Astrocyte (in vitro differentiated cells and primary cell): ENCODE measurements around the gene PTPN4. TPM values are rescaled to one million over a fixed set of nuclear protein-coding genes. Genes with fewer than 3 reads are reported as not detected.

Experiments
- DNase-seq: peaks from one replicate; pipeline ENCODE4 v3.0.0-alpha.2; 2010; ENCODE audit warnings: low read depth
- FAIRE-seq: peaks from 2 replicates; lab custom pipeline; 2011; peaks lifted over from hg19 to GRCh38; lab: Jason Lieb, UNC
- H2AFZ ChIP-seq: 2 replicates; pipeline ENCODE4 v1.6.0; 2012; ENCODE audit warnings: low read depth, low read length, inconsistent platforms
- H3K27ac ChIP-seq: 2 replicates; pipeline ENCODE4 v1.5.1; 2011; ENCODE audit warnings: low read depth, low read length, inconsistent platforms
- H3K27me3 ChIP-seq: 2 replicates; pipeline ENCODE4 v1.6.0; 2011; ENCODE audit warnings: low read length, inconsistent platforms; ENCODE audit not compliant: insufficient read depth
- H3K36me3 ChIP-seq: 2 replicates; pipeline ENCODE4 v1.5.1; 2011; ENCODE audit warnings: low read length, inconsistent platforms; ENCODE audit not compliant: insufficient read depth
- H3K4me1 ChIP-seq: 2 replicates; pipeline ENCODE4 v1.5.1; 2011; ENCODE audit warnings: low read length, inconsistent platforms; ENCODE audit not compliant: insufficient read depth
- H3K4me2 ChIP-seq: 2 replicates; pipeline ENCODE4 v1.6.0; 2012; ENCODE audit warnings: low read length, inconsistent platforms
- H3K4me3 ChIP-seq: 2 replicates; pipeline ENCODE4 v1.5.1; 2011; ENCODE audit warnings: low read depth, mild to moderate bottlenecking, low read length, inconsistent platforms; ENCODE audit not compliant: insufficient read depth
- H3K79me2 ChIP-seq: 2 replicates; pipeline ENCODE4 v1.6.0; 2012; ENCODE audit warnings: mild to moderate bottlenecking, low read length, inconsistent platforms; ENCODE audit not compliant: insufficient read depth
- H3K9ac ChIP-seq: 2 replicates; pipeline ENCODE4 v1.6.0; 2012; ENCODE audit warnings: mild to moderate bottlenecking, low read length, inconsistent platforms
- H3K9me3 ChIP-seq: 2 replicates; pipeline ENCODE4 v1.5.1; 2012; ENCODE audit warnings: low read depth, mild to moderate bottlenecking, low read length, inconsistent platforms; ENCODE audit not compliant: insufficient read depth
- H4K20me1 ChIP-seq: 2 replicates; pipeline ENCODE4 v1.6.0; 2012; ENCODE audit warnings: low read length, inconsistent platforms; ENCODE audit not compliant: insufficient read depth
- H3K27ac Mint-ChIP-seq: one replicate; pipeline ENCODE4 v1.8.0; 2021; ENCODE audit warnings: mild to moderate bottlenecking, mixed read lengths; ENCODE audit not compliant: unreplicated experiment
- H3K27me3 Mint-ChIP-seq: one replicate; pipeline ENCODE4 v1.8.0; 2021; ENCODE audit warnings: low read depth, mixed read lengths; ENCODE audit not compliant: unreplicated experiment
- H3K36me3 Mint-ChIP-seq: one replicate; pipeline ENCODE4 v1.8.0; 2021; ENCODE audit warnings: low read depth, mixed read lengths; ENCODE audit not compliant: unreplicated experiment
- H3K4me1 Mint-ChIP-seq: one replicate; pipeline ENCODE4 v1.8.0; 2021; ENCODE audit warnings: low read depth, mixed read lengths; ENCODE audit not compliant: unreplicated experiment
- H3K4me3 Mint-ChIP-seq: one replicate; pipeline ENCODE4 v1.8.0; 2021; ENCODE audit warnings: mild to moderate bottlenecking, moderate library complexity, mixed read lengths; ENCODE audit not compliant: unreplicated experiment
- H3K9me3 Mint-ChIP-seq: one replicate; pipeline ENCODE4 v1.8.0; 2021; ENCODE audit warnings: mild to moderate bottlenecking, mixed read lengths; ENCODE audit not compliant: unreplicated experiment
- CTCF ChIP-seq: IDR thresholded peaks from 2 replicates; pipeline ENCODE4 v1.5.1; 2011; ENCODE audit warnings: low read depth, mild to moderate bottlenecking, inconsistent platforms, low read length, moderate library complexity; ENCODE audit not compliant: insufficient read depth
- EZH2 ChIP-seq: IDR thresholded peaks from 2 replicates; pipeline ENCODE4 v1.6.1; 2012; ENCODE audit warnings: mild to moderate bottlenecking, low read length, inconsistent platforms; ENCODE audit not compliant: insufficient read depth
- total RNA-seq: library from RNA; stranded (reverse); gene quantifications from 2 replicates; pipeline ENCODE4 v1.2.1, GENCODE V29; 2021

Gene PTPN4
- total RNA-seq, 1 donor from 2014 or later: 38.2 TPM

- Histone ChIP-seq H3K27ac (no peak overlapping the region), H3K27me3 (no peaks in the 10 kb centered on the region), H4K20me1 (peaks cover 24% of the 10 kb centered on the region), H3K4me2 (no peak overlapping the region), H3K36me3 (no peaks in the 10 kb centered on the region), H3K9ac (no peak overlapping the region), H3K79me2 (peaks cover 18% of the 10 kb centered on the region), H3K4me3 (no peak overlapping the region), H3K9me3 (no peaks in the 10 kb centered on the region), H2AFZ (no peak overlapping the region), H3K4me1 (no peaks in the 10 kb centered on the region)
- Mint-ChIP-seq H3K4me3 (no peak overlapping the region), H3K27me3 (no peaks in the 10 kb centered on the region), H3K4me1 (no peaks in the 10 kb centered on the region), H3K36me3 (peaks cover 7% of the 10 kb centered on the region), H3K9me3 (no peaks in the 10 kb centered on the region), H3K27ac (no peak overlapping the region)
- no peak for FAIRE-seq
- no peak for TF ChIP-seq EZH2
- TF ChIP-seq CTCF: no peak
- no peak for DNase-seq
These were observed 15.4 kb downstream of the PTPN4 start for GRCh38 chr2:119775102-119775501.

- TF ChIP-seq CTCF (no peak), EZH2 (no peak)
- no peak for FAIRE-seq
- no peaks in the 10 kb centered on the region for H3K36me3 ChIP-seq
- H3K27me3 ChIP-seq: no peaks in the 10 kb centered on the region
- H3K4me3 ChIP-seq: no peak overlapping the region
- H3K4me1 Mint-ChIP-seq: peaks cover 14% of the 10 kb centered on the region
- H3K9ac ChIP-seq: no peak overlapping the region
- H3K36me3 Mint-ChIP-seq: no peaks in the 10 kb centered on the region
- peak; percentile 25 for DNase-seq
- no peak overlapping the region for H3K27ac ChIP-seq
- no peak overlapping the region for H3K4me2 ChIP-seq
- no peak overlapping the region for H3K27ac Mint-ChIP-seq
- no peak overlapping the region for H2AFZ ChIP-seq
- peaks cover 18% of the 10 kb centered on the region for H4K20me1 ChIP-seq
- H3K9me3 ChIP-seq: no peaks in the 10 kb centered on the region
- H3K9me3 Mint-ChIP-seq: no peaks in the 10 kb centered on the region
- H3K4me3 Mint-ChIP-seq: no peak overlapping the region
- no peaks in the 10 kb centered on the region for H3K4me1 ChIP-seq
- no peaks in the 10 kb centered on the region for H3K27me3 Mint-ChIP-seq
- H3K79me2 ChIP-seq: peaks cover 24% of the 10 kb centered on the region
These were observed 22.7 kb downstream of the PTPN4 start for GRCh38 chr2:119782308-119783027.

- Histone ChIP-seq H3K79me2 (peaks cover 30% of the 10 kb centered on the region), H3K9me3 (no peaks in the 10 kb centered on the region), H3K36me3 (no peaks in the 10 kb centered on the region), H2AFZ (no peak overlapping the region), H4K20me1 (peaks cover 18% of the 10 kb centered on the region), H3K4me2 (no peak overlapping the region), H3K4me1 (no peaks in the 10 kb centered on the region), H3K4me3 (no peak overlapping the region), H3K27ac (no peak overlapping the region), H3K27me3 (no peaks in the 10 kb centered on the region), H3K9ac (no peak overlapping the region)
- H3K36me3 Mint-ChIP-seq: no peaks in the 10 kb centered on the region
- peaks cover 14% of the 10 kb centered on the region for H3K4me1 Mint-ChIP-seq
- no peak overlapping the region for H3K4me3 Mint-ChIP-seq
- no peaks in the 10 kb centered on the region for H3K27me3 Mint-ChIP-seq
- TF ChIP-seq CTCF (no peak), EZH2 (no peak)
- no peaks in the 10 kb centered on the region for H3K9me3 Mint-ChIP-seq
- H3K27ac Mint-ChIP-seq: no peak overlapping the region
- DNase-seq (no peak), FAIRE-seq (no peak)
These were observed 25.2 kb downstream of the PTPN4 start for GRCh38 chr2:119784876-119785275.
